Stromal cell of bone marrow (primary cell): ENCODE data around the gene PLK1.

Experiments
- DNase-seq: peaks from one replicate; pipeline ENCODE4 v3.0.0-alpha.2; 2012; ENCODE audit warnings: low read depth

PLK1 gene

GRCh38 chr16:23679986-23680336, 1.3 kb downstream of the PLK1 start:
- DNase-seq = no peak

GRCh38 chr16:23682181-23682580, 3.5 kb downstream of the PLK1 start:
- no peak for DNase-seq

- DNase-seq = no peak
Measured at GRCh38 chr16:23683487-23683886, 4.8 kb downstream of the PLK1 start.

DNA sequence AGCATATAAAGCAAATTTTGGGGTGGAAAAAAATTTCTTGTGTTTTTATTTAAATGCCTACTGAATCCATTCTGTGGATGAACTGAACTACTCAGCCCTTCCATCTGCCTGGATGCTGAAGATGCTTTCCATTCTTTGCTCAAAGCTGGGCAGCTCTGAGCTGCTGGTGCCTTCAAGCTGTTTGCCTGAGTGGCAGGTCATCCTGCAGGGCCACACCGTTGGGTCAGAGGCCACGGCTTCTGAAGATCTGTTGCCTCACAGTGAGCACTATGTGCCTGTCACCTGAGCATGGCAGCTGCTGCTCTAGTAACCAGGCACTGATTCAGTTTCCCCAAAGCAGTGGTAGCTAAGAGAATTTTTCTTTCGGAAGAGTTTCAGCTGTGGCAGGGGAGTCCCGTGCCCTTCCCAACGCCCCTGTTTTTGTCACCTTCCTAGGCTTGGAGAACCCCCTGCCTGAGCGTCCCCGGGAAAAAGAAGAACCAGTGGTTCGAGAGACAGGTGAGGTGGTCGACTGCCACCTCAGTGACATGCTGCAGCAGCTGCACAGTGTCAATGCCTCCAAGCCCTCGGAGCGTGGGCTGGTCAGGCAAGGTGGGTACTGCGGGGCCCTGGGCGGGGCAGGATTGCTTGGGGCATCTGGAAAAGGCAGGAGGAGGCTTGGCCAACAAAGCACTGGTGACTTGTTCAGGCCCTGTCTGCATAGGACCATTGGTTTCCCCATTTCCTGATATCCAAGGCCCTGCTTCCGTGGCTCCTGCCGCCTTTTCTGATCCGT, 8.5 kb downstream of the PLK1 start:
- no peak for DNase-seq

- DNase-seq = no peak
Measured at GRCh38 chr16:23689442-23690187, 10.9 kb downstream of the PLK1 start.

DNA sequence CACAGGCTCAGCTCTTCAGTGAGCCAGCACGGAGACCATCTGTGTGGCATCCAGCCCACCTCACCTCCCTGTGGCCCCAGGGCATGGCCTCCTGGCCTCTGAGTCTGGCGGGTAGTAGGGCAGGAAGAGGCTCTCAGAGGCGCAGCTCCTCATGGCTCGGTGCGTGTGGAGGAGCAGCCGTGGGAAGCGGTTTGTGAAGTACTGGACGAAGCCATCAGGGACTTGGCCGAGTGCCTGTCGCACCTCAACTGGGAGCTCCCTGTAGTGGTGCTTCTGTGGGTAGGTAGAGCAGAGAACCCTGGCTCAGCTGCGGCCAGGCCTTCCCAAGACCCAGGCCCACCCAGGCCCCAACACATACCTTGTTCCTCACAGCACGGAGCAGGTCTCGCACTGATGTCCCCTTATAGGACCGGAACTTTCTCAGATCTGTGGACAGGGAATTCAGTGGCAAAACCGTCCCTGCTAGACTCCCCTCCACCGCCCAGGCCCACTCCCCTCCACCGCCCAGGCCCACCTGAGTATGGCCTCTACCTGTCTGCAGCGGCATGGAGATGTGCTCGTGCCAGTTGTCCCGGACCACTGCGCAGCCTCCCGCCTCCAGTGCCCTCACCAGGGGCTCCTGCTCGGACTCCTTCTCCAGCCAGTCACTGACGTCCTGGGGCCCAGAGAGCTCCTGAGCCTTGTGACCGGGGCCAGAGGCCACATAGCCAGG, 12.2 kb downstream of the PLK1 start:
- no peak for DNase-seq

DNA sequence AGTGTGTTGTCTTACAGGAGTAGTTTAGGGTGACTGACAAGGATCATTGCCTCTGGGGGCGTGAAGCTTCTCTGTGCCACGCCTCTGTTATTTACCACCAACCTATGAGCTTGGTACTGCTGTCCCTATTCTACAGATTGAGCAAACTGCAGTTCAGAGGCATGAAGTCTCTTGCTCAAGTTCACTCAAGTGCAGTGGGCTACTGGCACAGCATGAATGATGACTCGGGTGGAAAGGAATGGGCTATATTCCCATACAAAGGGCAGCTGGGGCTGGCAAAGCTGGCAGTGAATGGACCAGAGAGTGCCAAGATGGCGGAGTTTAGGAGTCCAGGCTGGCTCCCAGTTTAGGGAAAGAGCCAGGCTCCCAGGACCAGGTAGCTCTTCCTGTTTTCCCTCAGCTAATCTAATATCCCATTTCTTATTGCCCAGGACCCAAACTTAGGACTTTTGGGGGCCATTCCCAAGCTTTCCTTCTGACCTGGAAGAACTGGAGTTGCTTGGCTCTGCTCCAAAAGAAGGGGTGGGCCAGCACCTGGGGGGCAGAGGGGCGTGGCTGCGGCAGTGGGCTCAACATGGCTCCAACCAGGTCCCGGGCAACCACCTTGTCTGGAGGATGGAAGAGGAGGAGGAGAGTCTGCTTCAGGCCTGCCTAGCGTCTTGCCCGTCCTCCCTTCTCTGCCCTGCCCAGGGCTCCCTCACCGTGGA, 12.9 kb downstream of the PLK1 start:
- no peak for DNase-seq

DNA sequence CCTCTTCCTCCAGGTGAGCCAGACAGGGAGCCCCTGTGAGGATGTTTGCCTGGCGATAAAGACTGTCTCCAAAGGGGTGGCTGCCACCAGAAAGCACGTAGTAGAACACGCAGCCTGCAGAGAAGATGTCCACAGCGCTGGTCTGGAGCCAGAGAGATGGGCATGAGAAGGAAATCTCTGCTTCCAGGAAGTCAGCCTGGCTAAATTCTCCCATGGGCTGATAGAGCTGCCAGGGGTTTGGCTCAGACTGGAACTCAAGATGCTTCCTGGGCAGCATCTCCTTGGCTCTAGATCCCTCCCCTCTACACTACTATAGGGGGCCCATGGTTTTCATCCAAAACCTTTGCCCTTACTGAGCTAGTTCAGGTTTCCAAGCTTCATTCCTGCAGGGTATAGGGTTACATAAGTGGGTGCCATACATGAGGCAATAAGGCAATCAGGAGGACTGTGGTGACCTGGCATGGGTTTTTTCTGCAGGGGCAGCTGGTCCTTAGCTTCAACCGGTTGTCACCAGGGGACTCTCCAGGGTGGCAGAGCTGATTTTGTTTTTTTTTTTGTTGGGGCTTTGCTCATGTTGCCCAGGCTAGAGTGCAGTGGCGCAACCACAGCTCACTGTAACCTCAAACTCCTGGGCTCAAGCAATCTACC, 13.6 kb downstream of the PLK1 start:
- no peak for DNase-seq

DNA sequence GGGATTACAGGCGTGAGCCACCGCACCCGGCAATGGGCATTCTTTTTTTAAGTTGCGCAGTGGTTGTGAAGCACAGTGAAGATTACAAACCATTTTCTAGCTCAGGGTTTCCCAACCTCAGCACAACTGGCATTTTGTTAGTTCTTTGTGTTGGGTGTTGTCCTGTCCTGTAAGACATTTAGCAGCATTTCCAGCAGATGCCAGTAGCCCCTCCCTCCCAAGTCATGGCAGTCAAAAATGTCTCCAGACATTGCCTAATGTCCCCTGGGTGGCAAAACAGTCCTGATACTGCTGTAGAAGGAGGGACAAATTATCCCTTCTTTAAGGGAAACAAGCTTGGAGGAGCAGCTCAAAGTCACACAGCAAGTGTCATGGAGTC, 15.6 kb downstream of the PLK1 start:
- DNase-seq = no peak

DNA sequence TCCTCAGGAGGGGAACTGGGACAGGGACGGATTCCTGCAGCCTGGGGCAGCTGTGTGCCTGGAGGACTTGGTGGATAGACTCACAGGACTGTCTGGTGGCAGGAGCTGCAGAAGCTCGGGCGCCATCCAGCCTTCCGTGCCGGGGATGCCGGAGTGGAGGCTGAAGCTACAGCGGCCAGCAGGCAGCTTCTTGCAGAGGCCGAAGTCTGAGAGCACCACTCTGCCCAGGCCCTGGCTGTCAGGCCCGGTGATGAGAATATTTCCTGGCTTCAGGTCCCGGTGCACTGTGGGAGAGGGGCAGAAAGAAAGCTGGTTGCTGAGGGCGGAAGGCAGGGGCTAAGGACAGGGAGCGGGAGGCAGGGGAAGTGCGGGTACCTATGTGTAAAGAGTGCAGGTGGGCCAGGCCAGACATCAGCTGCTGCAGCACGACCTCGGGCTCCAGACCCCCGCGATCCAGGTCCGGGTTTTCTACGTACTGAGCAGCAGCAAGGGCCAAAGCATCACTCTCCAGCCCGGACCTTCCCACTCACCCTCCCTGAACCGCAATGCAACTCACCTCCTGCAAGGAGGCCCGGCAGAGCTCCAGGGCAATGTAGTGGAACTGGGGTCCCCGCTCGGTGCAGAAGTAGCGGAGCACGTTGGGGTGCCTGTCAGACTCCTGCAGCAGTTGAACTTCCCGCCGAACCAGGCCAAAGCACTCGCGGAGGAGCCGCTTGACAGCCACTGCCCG, 16.1 kb downstream of the PLK1 start:
- DNase-seq = no peak

DNA sequence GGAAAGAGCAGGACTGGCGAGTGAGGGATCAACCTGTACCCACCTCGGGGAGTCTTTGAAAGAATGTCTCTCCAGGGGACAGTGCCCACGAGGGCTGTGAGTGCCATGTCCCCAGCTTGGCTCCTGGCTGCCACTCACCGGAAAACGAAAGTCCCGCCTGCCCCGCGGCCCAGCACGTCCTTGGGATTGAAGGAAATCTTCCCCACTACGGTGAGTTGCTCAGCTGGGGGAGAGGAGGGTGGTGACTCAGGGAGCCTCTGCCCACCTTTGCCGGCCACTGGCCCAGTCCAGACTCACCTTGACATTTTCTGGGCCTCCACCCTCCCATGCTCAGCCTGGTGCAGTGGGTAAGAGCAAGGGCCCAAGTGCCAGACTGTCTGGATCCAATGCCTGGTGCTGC, 17.1 kb downstream of the PLK1 start:
- no peak for DNase-seq

DNA sequence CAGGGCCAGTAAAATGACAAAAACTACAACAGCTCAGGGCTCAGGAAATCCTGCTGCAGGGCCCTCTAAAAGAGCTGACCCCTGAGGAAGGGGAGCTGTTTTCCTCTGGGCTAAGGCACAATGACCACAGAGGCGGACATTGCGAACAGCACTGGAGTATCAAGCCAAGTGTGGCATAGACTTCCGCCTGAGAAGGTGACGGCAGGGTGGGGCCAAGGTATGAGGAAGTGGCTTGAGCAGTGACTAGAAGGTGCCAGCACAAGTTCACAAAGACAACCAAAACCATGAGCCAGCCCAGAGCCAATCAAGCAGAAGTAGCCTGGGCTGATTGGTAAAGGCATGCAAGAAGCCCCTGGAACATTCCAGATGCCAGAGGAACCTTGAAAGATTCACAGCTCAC, 20.4 kb downstream of the PLK1 start:
- DNase-seq = no peak

GRCh38 chr16:23700093-23700492, 21.4 kb downstream of the PLK1 start:
- no peak for DNase-seq

GRCh38 chr16:23700509-23700908, 21.8 kb downstream of the PLK1 start:
- DNase-seq = no peak

- DNase-seq = no peak
Measured at GRCh38 chr16:23701045-23701444, 22.4 kb downstream of the PLK1 start.

DNA sequence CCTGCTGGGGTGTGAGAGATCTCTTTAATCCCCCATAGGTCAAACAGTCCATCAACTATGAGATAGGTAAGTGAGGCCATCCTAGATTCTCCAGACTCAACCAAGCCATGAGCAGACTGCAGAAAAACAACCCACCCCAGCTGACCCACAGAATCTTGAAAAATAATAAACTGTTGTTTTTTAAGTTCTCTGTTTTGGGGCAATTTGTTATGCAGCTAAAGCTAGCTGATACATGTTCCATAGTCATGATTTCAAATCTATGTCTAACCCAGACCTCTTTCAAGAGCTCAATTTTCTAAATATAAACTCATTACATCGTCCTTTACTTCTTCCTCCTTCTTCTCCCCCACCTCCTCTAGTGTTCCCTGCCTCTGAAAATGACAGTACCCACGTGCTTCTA, 24.3 kb downstream of the PLK1 start:
- no peak for DNase-seq

GRCh38 chr16:23704772-23705516, 26.3 kb downstream of the PLK1 start:
- DNase-seq = no peak

GRCh38 chr16:23705517-23705902, 26.8 kb downstream of the PLK1 start:
- no peak for DNase-seq

GRCh38 chr16:23706439-23706838, 27.8 kb downstream of the PLK1 start:
- no peak for DNase-seq

DNA sequence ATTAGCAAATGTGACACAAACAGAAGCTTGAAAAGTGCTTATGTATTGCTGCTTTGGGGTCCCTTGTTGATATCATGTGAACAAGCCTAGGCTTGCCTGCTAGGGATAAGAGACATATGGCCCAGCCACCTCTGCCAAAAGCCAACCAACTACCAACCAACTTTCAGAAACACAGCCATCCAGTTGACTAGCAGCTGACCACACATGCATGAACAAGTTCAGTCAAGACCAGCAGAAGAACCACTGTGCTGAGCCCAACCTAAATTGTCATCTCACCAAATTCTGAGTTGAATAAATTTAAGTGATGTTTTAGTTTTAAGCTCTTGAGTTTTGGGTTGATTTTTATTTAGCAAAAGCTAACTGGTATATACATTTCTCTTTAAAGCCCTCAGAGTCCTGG, 30.8 kb downstream of the PLK1 start:
- DNase-seq = no peak

DNA sequence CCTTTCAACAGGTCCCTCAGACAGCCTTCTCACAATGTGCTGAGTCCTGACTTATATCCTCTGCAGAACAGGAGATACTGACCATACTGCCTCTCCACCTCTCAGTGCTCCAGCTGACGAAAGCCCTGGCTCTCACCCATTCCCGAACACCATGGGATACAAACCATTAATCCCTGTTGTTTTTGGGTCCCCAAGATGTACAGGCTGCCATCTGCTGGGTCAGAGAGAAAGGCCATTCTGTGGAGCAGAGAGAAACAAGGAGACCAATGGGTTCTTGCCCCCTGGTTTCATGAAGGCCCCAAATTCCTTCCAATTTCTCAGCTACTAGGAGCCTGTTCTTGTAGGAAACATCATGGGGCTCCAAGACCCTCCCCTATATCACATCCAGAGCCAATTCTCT, 31.3 kb downstream of the PLK1 start:
- no peak for DNase-seq
